ENCODE measurements around the gene PURB. TPM values are rescaled to one million over a fixed set of nuclear protein-coding genes. Genes with fewer than 3 reads are reported as not detected.

PURB gene
- total RNA-seq, 1 donor from 2014 or later = 5.4 TPM

DNA sequence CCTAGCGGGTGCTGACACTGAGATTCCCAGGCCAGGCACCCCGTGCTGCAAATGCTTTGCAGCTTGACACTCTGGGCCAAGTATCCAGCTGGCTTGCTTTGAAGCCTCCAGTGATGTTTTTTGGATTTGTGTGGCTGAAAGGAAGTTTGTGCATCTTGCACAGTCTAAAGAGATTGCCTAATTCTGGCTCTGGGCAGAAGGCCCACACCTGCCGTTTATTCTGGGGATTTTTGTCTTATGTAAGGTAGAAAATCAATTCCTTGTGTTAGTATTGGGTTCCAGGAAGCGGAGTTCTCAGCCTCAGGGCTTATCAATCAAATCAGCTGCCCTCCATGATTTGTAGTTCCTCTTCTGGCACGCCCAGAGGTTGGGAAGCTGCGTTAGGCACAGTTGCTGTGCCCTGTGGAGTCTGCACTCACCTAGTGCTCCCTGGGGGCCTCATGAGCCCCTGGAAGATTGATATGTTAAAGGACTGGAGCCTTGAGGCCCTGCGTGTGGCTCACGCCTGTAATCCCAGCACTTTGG, 8.4 kb upstream of the PURB start:
- TF ChIP-seq, protein P1, sequence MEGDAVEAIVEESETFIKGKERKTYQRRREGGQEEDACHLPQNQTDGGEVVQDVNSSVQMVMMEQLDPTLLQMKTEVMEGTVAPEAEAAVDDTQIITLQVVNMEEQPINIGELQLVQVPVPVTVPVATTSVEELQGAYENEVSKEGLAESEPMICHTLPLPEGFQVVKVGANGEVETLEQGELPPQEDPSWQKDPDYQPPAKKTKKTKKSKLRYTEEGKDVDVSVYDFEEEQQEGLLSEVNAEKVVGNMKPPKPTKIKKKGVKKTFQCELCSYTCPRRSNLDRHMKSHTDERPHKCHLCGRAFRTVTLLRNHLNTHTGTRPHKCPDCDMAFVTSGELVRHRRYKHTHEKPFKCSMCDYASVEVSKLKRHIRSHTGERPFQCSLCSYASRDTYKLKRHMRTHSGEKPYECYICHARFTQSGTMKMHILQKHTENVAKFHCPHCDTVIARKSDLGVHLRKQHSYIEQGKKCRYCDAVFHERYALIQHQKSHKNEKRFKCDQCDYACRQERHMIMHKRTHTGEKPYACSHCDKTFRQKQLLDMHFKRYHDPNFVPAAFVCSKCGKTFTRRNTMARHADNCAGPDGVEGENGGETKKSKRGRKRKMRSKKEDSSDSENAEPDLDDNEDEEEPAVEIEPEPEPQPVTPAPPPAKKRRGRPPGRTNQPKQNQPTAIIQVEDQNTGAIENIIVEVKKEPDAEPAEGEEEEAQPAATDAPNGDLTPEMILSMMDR (conservative IDR thresholded peaks at IDR 0.05; ENCODE audit: low read depth, low read length) = no peak
- DNase-seq (ENCODE audit: low read depth) = no peak
- H3K4me3 ChIP-seq (ENCODE audit: low read depth, low read length) = no peak overlapping the region

GRCh38 chr7:44891791-44892190, 6.5 kb upstream of the PURB start:
- no peak for DNase-seq (ENCODE audit: low read depth)
- TF ChIP-seq, protein P1 (conservative IDR thresholded peaks at IDR 0.05; ENCODE audit: low read depth, low read length) = no peak
- no peak overlapping the region for H3K4me3 ChIP-seq (ENCODE audit: low read depth, low read length)

- DNase-seq (ENCODE audit: low read depth) = no peak
- TF ChIP-seq, protein P1 (conservative IDR thresholded peaks at IDR 0.05; ENCODE audit: low read depth, low read length) = no peak
- H3K4me3 ChIP-seq (ENCODE audit: low read depth, low read length) = no peak overlapping the region
Measured at GRCh38 chr7:44891372-44891771, 6.0 kb upstream of the PURB start.

- TF ChIP-seq, protein P1 (conservative IDR thresholded peaks at IDR 0.05; ENCODE audit: low read depth, low read length) = no peak
- DNase-seq (ENCODE audit: low read depth) = no peak
- no peak overlapping the region for H3K4me3 ChIP-seq (ENCODE audit: low read depth, low read length)
Measured at GRCh38 chr7:44889086-44889781, 3.9 kb upstream of the PURB start.

- no peak overlapping the region for H3K4me3 ChIP-seq (ENCODE audit: low read depth, low read length)
- no peak for DNase-seq (ENCODE audit: low read depth)
Measured at GRCh38 chr7:44887293-44887692, 2.0 kb upstream of the PURB start.

DNA sequence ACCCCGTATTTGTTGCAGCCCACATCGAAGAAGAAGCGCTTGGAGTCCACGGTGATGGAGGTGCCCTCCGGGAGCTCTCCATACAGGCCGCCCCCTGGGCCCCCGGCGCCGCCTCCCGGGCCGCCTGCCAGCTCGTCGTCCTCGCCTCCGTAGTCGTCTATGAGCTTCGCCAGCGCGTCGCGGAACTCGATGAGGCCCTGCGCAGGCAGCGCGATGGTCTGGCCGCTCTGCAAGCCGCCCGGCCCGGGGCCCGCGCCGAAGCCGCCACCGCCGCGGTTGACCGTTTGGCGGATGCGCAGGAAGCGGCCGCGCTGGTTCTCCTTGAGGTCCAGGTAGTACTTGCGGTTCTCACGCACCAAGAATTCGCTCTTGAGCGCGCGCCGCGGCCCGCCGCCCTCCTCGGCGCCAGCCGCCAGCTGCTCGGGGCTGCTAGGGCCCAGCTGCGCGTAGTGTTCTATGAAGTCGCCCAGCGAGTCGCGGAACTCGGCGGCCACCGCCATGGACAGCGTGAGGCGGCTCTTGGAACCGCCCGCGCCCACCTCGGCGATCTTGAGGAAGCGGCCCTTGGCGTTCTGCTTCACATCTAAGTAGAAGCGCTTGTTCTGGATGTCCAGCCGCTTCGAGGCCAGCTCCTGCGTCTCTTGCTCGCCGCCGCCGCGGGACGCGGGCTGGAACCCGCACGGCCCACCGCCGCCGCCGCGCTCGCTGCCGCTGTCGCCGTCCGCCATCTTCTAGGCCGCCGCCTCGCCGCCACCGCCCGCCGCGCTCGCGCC, 523 bp downstream of the PURB start:
- H3K4me3 ChIP-seq (ENCODE audit: low read depth, low read length) = peak overlapping the region; percentile 72
- TF ChIP-seq, protein P1 (conservative IDR thresholded peaks at IDR 0.05; ENCODE audit: low read depth, low read length) = no peak
- no peak for DNase-seq (ENCODE audit: low read depth)

More at GRCh38 chr7:44887293-44887692, 2.0 kb upstream of the PURB start:
- TF ChIP-seq, protein P1 (conservative IDR thresholded peaks at IDR 0.05; ENCODE audit: low read depth, low read length) = no peak

Measured in epithelial cell of proximal tubule (primary cell).